Body of pancreas (tissue), 4 donors: ENCODE data around the gene PIK3CB.

Experiments
- POLR2A ChIP-seq, 3 donors: fragments of 450-650 bp; IDR thresholded peaks; one replicate each; pipeline ENCODE4 v1.6.1; 2016; ENCODE audit warnings: antibody characterized with exemption in 3 of 3, mild to moderate bottlenecking in 2 of 3
- TF ChIP-seq, protein P1 (sequence below), 7 experiments: fragments of 450-650 bp in 4 of 7; fragments of 200-600 bp in 3 of 7; sonication (generic) in 3 of 7; IDR thresholded peaks; one replicate each; pipeline ENCODE4 v1.5.1; 2016 to 2019; ENCODE audit warnings: antibody characterized with exemption in 7 of 7

DNA sequence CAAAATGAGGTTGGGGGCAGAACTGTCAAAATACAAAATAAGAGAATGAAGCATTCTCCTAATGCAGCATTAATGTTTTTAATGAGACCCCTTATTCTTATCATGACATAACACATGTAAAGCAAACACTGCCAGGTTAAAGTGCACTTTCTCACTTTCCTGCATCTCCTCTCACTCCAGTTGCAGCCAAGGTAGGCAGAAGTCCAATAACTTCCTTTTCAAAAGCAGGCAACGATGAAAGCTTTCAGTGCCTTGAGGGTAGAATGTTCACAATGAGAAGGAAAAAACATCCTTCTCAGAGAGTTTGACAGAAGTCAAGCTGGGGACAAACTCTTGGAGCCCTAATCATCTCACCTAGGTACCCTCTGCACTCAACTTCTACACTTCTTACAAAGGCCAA, 166.6 kb downstream of the PIK3CB start:
- no peak for TF ChIP-seq POLR2A (IDR thresholded peaks at IDR 0.05)
- TF ChIP-seq, protein P1, sequence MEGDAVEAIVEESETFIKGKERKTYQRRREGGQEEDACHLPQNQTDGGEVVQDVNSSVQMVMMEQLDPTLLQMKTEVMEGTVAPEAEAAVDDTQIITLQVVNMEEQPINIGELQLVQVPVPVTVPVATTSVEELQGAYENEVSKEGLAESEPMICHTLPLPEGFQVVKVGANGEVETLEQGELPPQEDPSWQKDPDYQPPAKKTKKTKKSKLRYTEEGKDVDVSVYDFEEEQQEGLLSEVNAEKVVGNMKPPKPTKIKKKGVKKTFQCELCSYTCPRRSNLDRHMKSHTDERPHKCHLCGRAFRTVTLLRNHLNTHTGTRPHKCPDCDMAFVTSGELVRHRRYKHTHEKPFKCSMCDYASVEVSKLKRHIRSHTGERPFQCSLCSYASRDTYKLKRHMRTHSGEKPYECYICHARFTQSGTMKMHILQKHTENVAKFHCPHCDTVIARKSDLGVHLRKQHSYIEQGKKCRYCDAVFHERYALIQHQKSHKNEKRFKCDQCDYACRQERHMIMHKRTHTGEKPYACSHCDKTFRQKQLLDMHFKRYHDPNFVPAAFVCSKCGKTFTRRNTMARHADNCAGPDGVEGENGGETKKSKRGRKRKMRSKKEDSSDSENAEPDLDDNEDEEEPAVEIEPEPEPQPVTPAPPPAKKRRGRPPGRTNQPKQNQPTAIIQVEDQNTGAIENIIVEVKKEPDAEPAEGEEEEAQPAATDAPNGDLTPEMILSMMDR (IDR thresholded peaks at IDR 0.05) = no peak
